SK-N-SH treated with all-trans-retinoic acid at 6 μM for 48 hours (cell line): ENCODE data around the gene LPAR5.
A peak's percentile ranks its signal among the peaks of the same experiment; 100 is the strongest.

Experiments
- ATAC-seq: fragments of 200-7000 bp; cut with Tn5 transposase; 3 replicates; pipeline ENCODE4 v1.9.1; 2020; ENCODE audit warnings: mild to moderate bottlenecking, moderate library complexity
- CREB5 ChIP-seq: fragments of 250-450 bp; sonication (Bioruptor Pico); IDR thresholded peaks from 2 replicates; pipeline ENCODE4 v1.5.1; 2020; ENCODE audit warnings: low read depth, mild to moderate bottlenecking, moderate library complexity
- CSDC2 ChIP-seq: fragments of 250-450 bp; sonication (Bioruptor Pico); IDR thresholded peaks from 2 replicates; pipeline ENCODE4 v1.5.0; 2020; ENCODE audit warnings: mild to moderate bottlenecking, moderate library complexity
- CSRNP3 ChIP-seq: fragments of 250-450 bp; sonication (Bioruptor Pico); IDR thresholded peaks from 2 replicates; pipeline ENCODE4 v1.5.1; 2021; ENCODE audit warnings: mild to moderate bottlenecking, moderate library complexity
- ESRRG ChIP-seq: fragments of 250-450 bp; sonication (Bioruptor Pico); IDR thresholded peaks from 2 replicates; pipeline ENCODE4 v1.6.1; 2021; ENCODE audit warnings: mild to moderate bottlenecking
- GLIS3 ChIP-seq: fragments of 250-450 bp; sonication (Bioruptor Pico); IDR thresholded peaks from 2 replicates; pipeline ENCODE4 v1.5.0; 2020; ENCODE audit warnings: mild to moderate bottlenecking, moderate library complexity
- PATZ1 ChIP-seq: fragments of 250-450 bp; sonication (Bioruptor Pico); IDR thresholded peaks from 2 replicates; pipeline ENCODE4 v1.8.0; 2020; ENCODE audit warnings: mild to moderate bottlenecking, moderate library complexity, borderline replicate concordance
- POU6F1 ChIP-seq: fragments of 250-450 bp; sonication (Bioruptor Pico); IDR thresholded peaks from 2 replicates; pipeline ENCODE4 v1.8.0; 2021; ENCODE audit warnings: low read depth, mild to moderate bottlenecking, moderate library complexity, borderline replicate concordance
- PPARA ChIP-seq: fragments of 250-450 bp; sonication (Bioruptor Pico); IDR thresholded peaks from 2 replicates; pipeline ENCODE4 v1.5.0; 2020; ENCODE audit warnings: mild to moderate bottlenecking, borderline replicate concordance
- RARB ChIP-seq: fragments of 250-450 bp; sonication (Bioruptor Pico); IDR thresholded peaks from 2 replicates; pipeline ENCODE4 v1.8.0; 2021; ENCODE audit warnings: mild to moderate bottlenecking, moderate library complexity
- SNAI2 ChIP-seq: fragments of 250-450 bp; sonication (Bioruptor Pico); IDR thresholded peaks from 2 replicates; pipeline ENCODE4 v1.5.0; 2020; ENCODE audit warnings: mild to moderate bottlenecking, moderate library complexity
- TSHZ2 ChIP-seq: fragments of 250-450 bp; sonication (Bioruptor Pico); IDR thresholded peaks from 2 replicates; pipeline ENCODE4 v1.5.0; 2020; ENCODE audit warnings: mild to moderate bottlenecking, moderate library complexity
- ZC3H10 ChIP-seq: fragments of 250-450 bp; sonication (Bioruptor Pico); IDR thresholded peaks from 2 replicates; pipeline ENCODE4 v1.5.1; 2021; ENCODE audit warnings: mild to moderate bottlenecking, moderate library complexity
- ZFP3 ChIP-seq: fragments of 250-450 bp; sonication (Bioruptor Pico); IDR thresholded peaks from 2 replicates; pipeline ENCODE4 v1.5.0; 2020; ENCODE audit warnings: mild to moderate bottlenecking, moderate library complexity
- ZFP30 ChIP-seq: fragments of 450-650 bp; formaldehyde crosslinking; IDR thresholded peaks from 2 replicates; pipeline ENCODE4 v1.5.0; 2022; ENCODE audit warnings: mild to moderate bottlenecking, moderate library complexity
- ZNF565 ChIP-seq: fragments of 450-650 bp; formaldehyde crosslinking; conservative IDR thresholded peaks from 2 replicates; pipeline ENCODE4 v1.5.0; 2020; ENCODE audit warnings: low read depth, mild to moderate bottlenecking, moderate library complexity
- ZNF8 ChIP-seq: fragments of 450-650 bp; formaldehyde crosslinking; IDR thresholded peaks from 2 replicates; pipeline ENCODE4 v1.5.0; 2020; ENCODE audit warnings: mild to moderate bottlenecking, moderate library complexity

Gene LPAR5

GRCh38 chr12:6574576-6575295, 61.0 kb downstream of the LPAR5 start (continued):
- no peak for TF ChIP-seq TSHZ2 (CRISPR knock-in tag)
- TF ChIP-seq RARB (CRISPR knock-in tag): no peak
- no peak for TF ChIP-seq ZFP3
- TF ChIP-seq SNAI2 (CRISPR knock-in tag): no peak
- TF ChIP-seq POU6F1 (CRISPR knock-in tag): no peak
- no peak for TF ChIP-seq ZC3H10 (CRISPR knock-in tag)
- no peak for TF ChIP-seq CSDC2
- TF ChIP-seq ZFP30 (CRISPR knock-in tag): no peak
- TF ChIP-seq PPARA (CRISPR knock-in tag): no peak

- no peak for ATAC-seq
- TF ChIP-seq ZNF565 (CRISPR knock-in tag) (no peak), ZFP30 (CRISPR knock-in tag) (no peak), ZNF8 (no peak), RARB (CRISPR knock-in tag) (no peak), PATZ1 (CRISPR knock-in tag) (no peak), CREB5 (no peak), SNAI2 (CRISPR knock-in tag) (no peak), ESRRG (no peak), ZFP3 (no peak), GLIS3 (no peak), PPARA (CRISPR knock-in tag) (no peak), ZC3H10 (CRISPR knock-in tag) (no peak)
These were observed 62.8 kb downstream of the LPAR5 start for GRCh38 chr12:6573001-6573400.

- peak; percentile 45; the same call in 2 of the 3 replicates for ATAC-seq
- no peak for TF ChIP-seq ZNF8
- TF ChIP-seq PATZ1 (CRISPR knock-in tag): no peak
- TF ChIP-seq CSRNP3 (CRISPR knock-in tag): no peak
These were observed 65.4 kb downstream of the LPAR5 start for GRCh38 chr12:6570264-6570887.
